ENCODE results near the gene ZNF853.
"Not testable (repeated sequence)": the region's sequence is repeated elsewhere in the genome, so short reads cannot be mapped to it uniquely, and the experiment has no call there.

The ZNF853 gene

DNA sequence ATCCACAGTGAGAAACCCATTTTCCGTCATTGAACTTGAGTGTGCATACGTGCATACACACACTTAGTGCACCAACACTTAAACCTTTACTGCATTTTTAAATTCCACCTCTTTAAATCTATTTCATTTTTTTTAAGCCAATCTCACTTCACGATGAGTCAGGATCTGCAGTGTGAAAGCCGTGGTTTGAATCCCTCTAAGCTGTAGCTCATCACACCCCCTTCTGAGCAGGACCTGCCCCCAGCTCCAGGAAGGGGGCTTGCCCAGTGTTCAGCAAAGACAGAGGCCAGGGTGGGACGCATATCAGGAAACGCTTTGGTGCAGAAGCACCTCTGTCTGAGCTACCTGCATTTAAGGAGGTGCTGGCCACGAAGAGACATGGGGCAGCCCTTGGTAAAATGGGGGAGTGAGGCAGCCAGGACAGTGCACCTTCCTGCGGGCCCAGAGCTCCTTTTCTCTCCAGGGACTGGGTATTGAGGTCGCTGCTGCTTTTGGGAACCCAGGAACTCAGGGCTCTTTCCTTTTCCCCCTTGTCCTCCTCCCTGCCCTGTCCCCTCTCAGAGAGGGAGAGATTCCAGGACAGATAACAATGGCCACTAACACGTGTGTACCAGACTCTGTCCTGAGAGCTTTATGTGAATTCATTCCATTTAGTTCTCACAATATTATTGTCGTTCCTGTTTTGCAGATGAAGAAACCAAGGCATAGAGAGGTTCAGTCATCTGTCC lies 43.4 kb downstream of the ZNF853 start:
- no peaks in the 10 kb centered on the region for H3K27me3 ChIP-seq (ENCODE audit: control insufficient read depth, insufficient read depth, low read length)
- no peaks in the 10 kb centered on the region for H3K4me1 ChIP-seq (ENCODE audit: control insufficient read depth, insufficient read depth, low read length)
- H3K36me3 ChIP-seq (ENCODE audit: insufficient read depth, low read length) = peaks cover 19% of the 10 kb centered on the region
- H3K4me3 ChIP-seq (ENCODE audit: low read length) = no peak overlapping the region
- H3K4me2 ChIP-seq (ENCODE audit: low read length) = no peak overlapping the region
- no peak overlapping the region for H3K9ac ChIP-seq (ENCODE audit: low read depth, low read length)
- H3K9me3 ChIP-seq (replicated peaks; ENCODE audit: low read length) = no peaks in the 10 kb centered on the region

DNA sequence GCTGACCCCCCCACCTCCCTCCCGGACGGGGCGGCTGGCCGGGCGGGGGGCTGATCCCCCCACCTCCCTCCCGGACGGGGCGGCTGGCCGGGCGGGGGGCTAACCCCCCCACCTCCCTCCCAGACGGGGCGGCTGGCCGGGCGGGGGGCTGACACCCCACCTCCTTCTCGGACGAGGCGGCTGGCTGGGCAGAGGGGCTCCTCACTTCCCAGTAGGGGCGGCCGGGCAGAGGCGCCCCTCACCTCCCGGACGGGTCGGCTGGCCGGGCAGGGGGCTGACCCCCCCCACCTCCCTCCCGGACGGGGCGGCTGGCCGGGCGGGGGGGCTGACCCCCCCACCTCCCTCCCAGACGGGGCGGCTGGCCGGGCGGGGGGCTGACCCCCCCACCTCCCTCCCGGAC lies 55.4 kb downstream of the ZNF853 start:
- not testable (repeated sequence) for H3K4me3 ChIP-seq (ENCODE audit: low read length); H3K36me3 ChIP-seq (ENCODE audit: insufficient read depth, low read length); H3K9ac ChIP-seq (ENCODE audit: low read depth, low read length); H3K4me1 ChIP-seq (ENCODE audit: control insufficient read depth, insufficient read depth, low read length); H3K27me3 ChIP-seq (ENCODE audit: control insufficient read depth, insufficient read depth, low read length); H3K4me2 ChIP-seq (ENCODE audit: low read length)
- peaks cover 31% of the 10 kb centered on the region for H3K9me3 ChIP-seq (replicated peaks; ENCODE audit: low read length)
